ENCODE data around the gene CCDC33.

Gene CCDC33

GRCh38 chr15:74376825-74377581 lies 140.9 kb downstream of the CCDC33 start:
- CTCF ChIA-PET: interaction anchor here (1.2 kb wide), 1 partner anchor 245 kb away, joined by 3 read pairs; no protein-coding TSS in a partner anchor

GRCh38 chr15:74377831-74378766 lies 142.0 kb downstream of the CCDC33 start:
- POLR2A ChIA-PET (ENCODE audit: low non-redundant PET): no interaction called here
- CTCF ChIA-PET: interaction anchor here (0.5 to 1.9 kb wide), 6 partner anchors 32 to 243 kb away, joined by 3 to 4 read pairs (median 3); no protein-coding TSS in a partner anchor
- no peak for DNase-seq (ENCODE audit: low spot score)
- no peak overlapping the region for H3K27ac ChIP-seq
- TF ChIP-seq CTCF (conservative IDR thresholded peaks at IDR 0.05; ENCODE audit: low read depth): no peak

More at GRCh38 chr15:74376825-74377581, 140.9 kb downstream of the CCDC33 start:
- no peak for DNase-seq (ENCODE audit: low spot score)
- POLR2A ChIA-PET (ENCODE audit: low non-redundant PET): no interaction called here
- H3K27ac ChIP-seq: no peak overlapping the region
- no peak for TF ChIP-seq CTCF (conservative IDR thresholded peaks at IDR 0.05; ENCODE audit: low read depth)

GRCh38 chr15:74378848-74379247 lies 142.7 kb downstream of the CCDC33 start:
- POLR2A ChIA-PET (ENCODE audit: low non-redundant PET): no interaction called here
- no peak overlapping the region for H3K27ac ChIP-seq
- no peak for TF ChIP-seq CTCF (conservative IDR thresholded peaks at IDR 0.05; ENCODE audit: low read depth)
- no peak for DNase-seq (ENCODE audit: low spot score)
- CTCF ChIA-PET: interaction anchor here (0.5 to 1.9 kb wide), 6 partner anchors 33 to 72 kb away, joined by 3 to 4 read pairs (median 4); no protein-coding TSS in a partner anchor

- TF ChIP-seq CTCF (conservative IDR thresholded peaks at IDR 0.05; ENCODE audit: low read depth): no peak
- ChIA-PET POLR2A (ENCODE audit: low non-redundant PET) (no interaction called here), CTCF (interaction anchor here (0.6 to 1.5 kb wide), 3 partner anchors 9 to 58 kb away, joined by 4 to 5 read pairs (median 5); no protein-coding TSS in a partner anchor)
- DNase-seq (ENCODE audit: low spot score): no peak
- no peak overlapping the region for H3K27ac ChIP-seq
Observed at GRCh38 chr15:74380361-74381189, 144.4 kb downstream of the CCDC33 start.

- no peak for TF ChIP-seq CTCF (conservative IDR thresholded peaks at IDR 0.05; ENCODE audit: low read depth)
- no peak overlapping the region for H3K27ac ChIP-seq
- CTCF ChIA-PET: interaction anchor here (1.5 to 2.0 kb wide), 4 partner anchors 10 to 62 kb away, joined by 5 to 29 read pairs (median 14); no protein-coding TSS in a partner anchor
- no peak for DNase-seq (ENCODE audit: low spot score)
- POLR2A ChIA-PET (ENCODE audit: low non-redundant PET): no interaction called here
Observed at GRCh38 chr15:74381190-74381453, 145.0 kb downstream of the CCDC33 start.

Data from RWPE1 (cell line).